Esophagus squamous epithelium (tissue), 4 donors: ENCODE measurements around the gene STK32C.

Experiments used
- CTCF ChIP-seq, 6 experiments: fragments of 450-650 bp in 4 of 6; fragments of 200-600 bp in 2 of 6; sonication (generic) in 2 of 6; IDR thresholded peaks; one replicate each; pipeline ENCODE4 v1.5.1; 2016 to 2019; ENCODE audit warnings: antibody characterized with exemption in 6 of 6, mild to moderate bottlenecking in 4 of 6, moderate library complexity in 4 of 6
- POLR2A ChIP-seq, 4 donors: fragments of 450-650 bp; IDR thresholded peaks; one replicate each; pipeline ENCODE4 v1.6.1; 2017; ENCODE audit warnings: antibody characterized with exemption in 4 of 4, mild to moderate bottlenecking in 4 of 4, moderate library complexity in 3 of 4

GRCh38 chr10:132228616-132229015 lies 79.1 kb downstream of the STK32C start:
- TF ChIP-seq CTCF (IDR thresholded peaks at IDR 0.05) (no peak), POLR2A (IDR thresholded peaks at IDR 0.05) (no peak)
